Neuronal stem cell (in vitro differentiated cells): ENCODE data around the gene COPZ2.

Experiments
- DNase-seq: peaks from one replicate; pipeline ENCODE4 v3.0.0-alpha.2; 2013; ENCODE audit warnings: low spot score
- H2AFZ ChIP-seq: one replicate; pipeline ENCODE4 v1.6.1; 2013; ENCODE audit warnings: mild to moderate bottlenecking, low read length, inconsistent platforms
- H2AK5ac ChIP-seq: 2 replicates; pipeline ENCODE4 v1.6.1; 2013; ENCODE audit warnings: low read depth, mild to moderate bottlenecking, inconsistent platforms, low read length, moderate library complexity, mixed read lengths
- H2BK120ac ChIP-seq: 2 replicates; pipeline ENCODE4 v1.6.1; 2013; ENCODE audit warnings: low read depth, mild to moderate bottlenecking, inconsistent platforms, low read length, moderate library complexity, mixed read lengths
- H2BK12ac ChIP-seq: one replicate; pipeline ENCODE4 v1.6.1; 2013; ENCODE audit warnings: low read length, inconsistent platforms
- H2BK15ac ChIP-seq: 2 replicates; pipeline ENCODE4 v1.6.1; 2013; ENCODE audit warnings: mild to moderate bottlenecking, low read length, inconsistent platforms, mixed read lengths
- H2BK5ac ChIP-seq: one replicate; pipeline ENCODE4 v1.6.1; 2013; ENCODE audit warnings: inconsistent platforms, mild to moderate bottlenecking, low read length, moderate library complexity
- H3K14ac ChIP-seq: one replicate; pipeline ENCODE4 v1.6.1; 2013; ENCODE audit warnings: low read length, inconsistent platforms
- H3K18ac ChIP-seq: 2 replicates; pipeline ENCODE4 v1.6.1; 2013; ENCODE audit warnings: low read length, inconsistent platforms
- H3K23ac ChIP-seq: 2 replicates; pipeline ENCODE4 v1.6.1; 2013; ENCODE audit warnings: low read depth, mild to moderate bottlenecking, mixed read lengths, low read length, inconsistent platforms; ENCODE audit not compliant: poor library complexity
- H3K27ac ChIP-seq: replicated peaks from 3 replicates; pipeline ENCODE4 v1.5.1; 2013; ENCODE audit warnings: low read length, inconsistent platforms
- H3K27me3 ChIP-seq, 3 experiments: 2 replicates each; pipeline ENCODE4 v1.6.1; 2013; ENCODE audit warnings: low read length in 3 of 3, mild to moderate bottlenecking in 2 of 3, inconsistent platforms in 1 of 3, low read depth in 1 of 3, mixed read lengths in 1 of 3, moderate library complexity in 1 of 3; ENCODE audit not compliant: control insufficient read depth in 3 of 3, insufficient read depth in 3 of 3
- H3K36me3 ChIP-seq, 2 donors: replicated peaks in 1 of 2; 2 replicates each; pipeline ENCODE4 v1.6.1; 2013; ENCODE audit warnings: low read length in 2 of 2; ENCODE audit not compliant: control insufficient read depth in 2 of 2, insufficient read depth in 2 of 2
- H3K4ac ChIP-seq: 2 replicates; pipeline ENCODE4 v1.6.1; 2013; ENCODE audit warnings: inconsistent platforms, mild to moderate bottlenecking, low read length, moderate library complexity
- H3K4me1 ChIP-seq, 2 donors: 1 replicate in 1 of 2; 2 replicates in 1 of 2; pipeline ENCODE4 v1.6.1; 2013; ENCODE audit warnings: low read length in 2 of 2, low read depth in 1 of 2; ENCODE audit not compliant: control insufficient read depth in 2 of 2, insufficient read depth in 1 of 2
- H3K4me2 ChIP-seq: one replicate; pipeline ENCODE4 v1.6.1; 2013; ENCODE audit warnings: mild to moderate bottlenecking, low read length, inconsistent platforms; ENCODE audit not compliant: insufficient read depth, poor library complexity, severe bottlenecking
- H3K4me3 ChIP-seq, 2 donors: 2 replicates each; pipeline ENCODE4 v1.5.1; 2013; ENCODE audit warnings: low read length in 2 of 2, mild to moderate bottlenecking in 2 of 2, inconsistent platforms in 1 of 2, moderate library complexity in 1 of 2
- H3K79me1 ChIP-seq: one replicate; pipeline ENCODE4 v1.6.1; 2013; ENCODE audit warnings: low read depth, mild to moderate bottlenecking, inconsistent platforms, low read length, moderate library complexity
- H3K9ac ChIP-seq: one replicate; pipeline ENCODE4 v1.6.1; 2013; ENCODE audit warnings: mild to moderate bottlenecking, low read depth, low read length, inconsistent platforms; ENCODE audit not compliant: poor library complexity
- H3K9me3 ChIP-seq, 2 donors: replicated peaks in 1 of 2; 2 replicates each; pipeline versions ENCODE3 to v1.6.1; 2013; ENCODE audit warnings: low read length in 2 of 2, mild to moderate bottlenecking in 2 of 2, inconsistent platforms in 1 of 2, low read depth in 1 of 2, mixed read lengths in 1 of 2, moderate library complexity in 1 of 2; ENCODE audit not compliant: control insufficient read depth in 2 of 2, insufficient read depth in 1 of 2
- H4K8ac ChIP-seq: one replicate; pipeline ENCODE4 v1.6.1; 2013; ENCODE audit warnings: low read depth, mild to moderate bottlenecking, inconsistent platforms, low read length, moderate library complexity
- H4K91ac ChIP-seq: one replicate; pipeline ENCODE4 v1.6.1; 2013; ENCODE audit warnings: low read length, low read depth, mild to moderate bottlenecking, inconsistent platforms; ENCODE audit not compliant: poor library complexity
- WGBS, 2 donors: extraction: QIAGEN DNeasy Blood & Tissue Kit; methylation state at CpG; one replicate each; pipeline ENCODE4 v1.1.7; 2013; ENCODE audit warnings: missing lambda C conversion rate in 2 of 2, mixed read lengths in 1 of 2; ENCODE audit not compliant: insufficient read length in 2 of 2, insufficient replicate concordance in 1 of 2; ENCODE audit errors: extremely low coverage in 2 of 2; 5-methylcytosine and 5-hydroxymethylcytosine counted together

Gene COPZ2

GRCh38 chr17:48051706-48052486 lies 14.3 kb upstream of the COPZ2 start:
- Histone ChIP-seq H3K4me1 (peaks cover 26 to 51% of the 10 kb centered on the region in 2 donors), H4K91ac (no peak overlapping the region), H3K9ac (no peak overlapping the region), H3K4ac (no peak overlapping the region), H2BK15ac (no peak overlapping the region), H3K14ac (no peak overlapping the region), H2AK5ac (no peak overlapping the region), H3K18ac (no peak overlapping the region), H3K27ac (no peak overlapping the region), H3K23ac (no peak overlapping the region), H3K27me3 (no peaks in the 10 kb centered on the region), H3K36me3 (peaks cover 32 to 65% of the 10 kb centered on the region in 2 donors), H2AFZ (no peak overlapping the region), H3K4me2 (no peak overlapping the region), H4K8ac (no peak overlapping the region), H3K4me3 (no peak overlapping the region), H3K9me3 (no peaks in the 10 kb centered on the region), H3K79me1 (peaks cover 16% of the 10 kb centered on the region), H2BK5ac (no peak overlapping the region), H2BK12ac (no peak overlapping the region), H2BK120ac (no peak overlapping the region)
- DNase-seq, result no peak
- no CpG with 5 or more reads among the region's 5 CpGs for WGBS, 2 donors

- H2AK5ac ChIP-seq, result no peak overlapping the region
- no peak overlapping the region for H3K27ac ChIP-seq
- no peak overlapping the region for H4K91ac ChIP-seq
- no peak overlapping the region for H3K4ac ChIP-seq
- H3K36me3 ChIP-seq, result peaks cover 26 to 59% of the 10 kb centered on the region in 2 donors
- H3K4me2 ChIP-seq, result no peak overlapping the region
- no CpG with 5 or more reads among the region's 10 CpGs for WGBS, 2 donors
- H3K4me1 ChIP-seq, result peaks cover 29 to 55% of the 10 kb centered on the region in 2 donors
- H3K4me3 ChIP-seq, result no peak overlapping the region
- no peak overlapping the region for H2BK120ac ChIP-seq
- H3K9ac ChIP-seq, result no peak overlapping the region
- no peak overlapping the region for H3K14ac ChIP-seq
- no peak overlapping the region for H2BK12ac ChIP-seq
- H4K8ac ChIP-seq, result no peak overlapping the region
- no peak overlapping the region for H2AFZ ChIP-seq
- H3K79me1 ChIP-seq, result peaks cover 15% of the 10 kb centered on the region
- H3K27me3 ChIP-seq, result no peaks in the 10 kb centered on the region
- no peak for DNase-seq
- H2BK15ac ChIP-seq, result no peak overlapping the region
- no peak overlapping the region for H2BK5ac ChIP-seq
- H3K9me3 ChIP-seq, result no peaks in the 10 kb centered on the region
- no peak overlapping the region for H3K18ac ChIP-seq
- H3K23ac ChIP-seq, result no peak overlapping the region
Observed at GRCh38 chr17:48051283-48051682, 13.7 kb upstream of the COPZ2 start.

GRCh38 chr17:48048384-48049126 lies 11.0 kb upstream of the COPZ2 start:
- no peak overlapping the region for H2BK12ac ChIP-seq
- peak overlapping the region; percentile 100 for H3K18ac ChIP-seq
- peak overlapping the region; percentile 32 for H2AK5ac ChIP-seq
- peaks cover 10% of the 10 kb centered on the region for H3K79me1 ChIP-seq
- no peaks in the 10 kb centered on the region for H3K27me3 ChIP-seq
- no peak overlapping the region for H3K4ac ChIP-seq
- H3K4me3 ChIP-seq, result peak overlapping the region; percentile 70 to 95
- H2BK120ac ChIP-seq, result peak overlapping the region; percentile 29
- no peak for DNase-seq
- H3K4me2 ChIP-seq, result peak overlapping the region; percentile 88
- H3K36me3 ChIP-seq, result peaks cover 21 to 40% of the 10 kb centered on the region in 2 donors
- peak overlapping the region; percentile 90 for H3K23ac ChIP-seq
- H2BK5ac ChIP-seq, result peak overlapping the region; percentile 93
- peaks cover 12 to 37% of the 10 kb centered on the region in 2 donors for H3K4me1 ChIP-seq
- H3K9me3 ChIP-seq, result no peaks in the 10 kb centered on the region
- H4K8ac ChIP-seq, result no peak overlapping the region
- no peak overlapping the region for H4K91ac ChIP-seq
- peak overlapping the region; percentile 92 for H3K27ac ChIP-seq
- WGBS, 2 donors, result no CpG with 5 or more reads among the region's 53 CpGs
- peak overlapping the region; percentile 92 for H2AFZ ChIP-seq
- H2BK15ac ChIP-seq, result peak overlapping the region; percentile 35
- H3K14ac ChIP-seq, result peak overlapping the region; percentile 77
- peak overlapping the region; percentile 98 for H3K9ac ChIP-seq
